Stimulated activated CD8-positive, alpha-beta memory T cell treated with anti-CD3 and anti-CD28 coated beads, Interleukin-4, amount 100 ng/mL, for 48 hours (primary cell): ENCODE measurements around the gene MROH2A.

Source experiments
- DNase-seq: peaks from one replicate; pipeline ENCODE4 v3.0.0-alpha.2; 2020

MROH2A gene

GRCh38 chr2:233764264-233764663, 13.9 kb upstream of the MROH2A start:
- no peak for DNase-seq

- no peak for DNase-seq
Measured at GRCh38 chr2:233764761-233765160, 13.4 kb upstream of the MROH2A start.

DNA sequence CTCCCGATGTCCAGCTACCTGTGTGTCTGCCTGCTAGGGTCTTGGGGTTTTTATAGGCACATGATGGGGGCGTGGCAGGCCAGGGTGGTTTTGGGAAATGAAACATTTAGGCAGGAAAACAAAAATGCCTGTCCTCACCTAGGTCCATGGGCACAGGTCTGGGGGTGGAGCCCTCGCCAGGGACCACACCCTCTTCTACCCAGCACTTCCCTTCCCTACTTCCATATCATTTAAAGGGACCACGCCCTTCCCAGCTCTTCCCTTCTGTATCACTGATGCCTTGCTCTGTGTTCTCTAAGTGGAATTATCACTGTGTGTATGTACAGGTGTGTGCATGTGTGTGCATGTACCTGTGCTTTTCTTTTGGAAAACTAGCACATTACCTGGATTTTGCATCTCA, 11.7 kb upstream of the MROH2A start:
- no peak for DNase-seq

DNA sequence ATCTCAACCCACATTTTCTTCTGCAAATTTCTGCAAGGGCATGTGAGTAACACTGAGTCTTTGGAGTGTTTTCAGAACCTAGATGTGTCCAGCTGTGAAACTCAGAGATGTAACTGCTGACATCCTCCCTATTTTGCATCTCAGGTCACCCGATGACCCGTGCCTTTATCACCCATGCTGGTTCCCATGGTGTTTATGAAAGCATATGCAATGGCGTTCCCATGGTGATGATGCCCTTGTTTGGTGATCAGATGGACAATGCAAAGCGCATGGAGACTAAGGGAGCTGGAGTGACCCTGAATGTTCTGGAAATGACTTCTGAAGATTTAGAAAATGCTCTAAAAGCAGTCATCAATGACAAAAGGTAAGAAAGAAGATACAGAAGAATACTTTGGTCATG, 10.1 kb upstream of the MROH2A start:
- no peak for DNase-seq

GRCh38 chr2:233769260-233769659, 8.9 kb upstream of the MROH2A start:
- DNase-seq, result no peak

DNA sequence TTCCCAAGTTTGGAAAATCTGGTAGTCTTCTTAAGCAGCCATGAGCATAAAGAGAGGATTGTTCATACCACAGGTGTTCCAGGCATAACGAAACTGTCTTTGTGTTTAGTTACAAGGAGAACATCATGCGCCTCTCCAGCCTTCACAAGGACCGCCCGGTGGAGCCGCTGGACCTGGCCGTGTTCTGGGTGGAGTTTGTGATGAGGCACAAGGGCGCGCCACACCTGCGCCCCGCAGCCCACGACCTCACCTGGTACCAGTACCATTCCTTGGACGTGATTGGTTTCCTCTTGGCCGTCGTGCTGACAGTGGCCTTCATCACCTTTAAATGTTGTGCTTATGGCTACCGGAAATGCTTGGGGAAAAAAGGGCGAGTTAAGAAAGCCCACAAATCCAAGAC, 6.0 kb upstream of the MROH2A start:
- DNase-seq, result no peak

GRCh38 chr2:233772583-233772982, 5.5 kb upstream of the MROH2A start:
- DNase-seq, result no peak

GRCh38 chr2:233773854-233774253, 4.3 kb upstream of the MROH2A start:
- no peak for DNase-seq

GRCh38 chr2:233775414-233775813, 2.7 kb upstream of the MROH2A start:
- no peak for DNase-seq

- DNase-seq, result no peak
Measured at GRCh38 chr2:233779722-233780121, 1.6 kb downstream of the MROH2A start.

DNA sequence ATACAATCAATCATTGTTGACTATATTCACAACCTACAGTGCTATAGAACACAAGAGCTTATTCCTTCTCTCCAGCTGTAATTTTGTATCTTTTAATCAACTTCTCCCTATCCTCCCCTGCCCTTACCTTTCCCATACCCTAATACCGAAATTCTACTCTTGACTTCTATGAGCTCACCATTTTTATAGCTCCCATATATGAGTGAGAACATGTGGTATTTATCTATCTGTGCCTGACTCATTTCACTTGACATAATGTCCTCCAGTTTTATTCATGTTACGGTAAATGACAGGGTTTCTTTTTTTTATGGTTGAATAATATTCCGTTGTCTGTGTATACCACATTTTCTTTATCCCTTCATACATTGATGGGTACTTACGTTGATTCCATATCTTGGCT, 2.6 kb downstream of the MROH2A start:
- DNase-seq, result no peak

GRCh38 chr2:233789554-233789953, 11.4 kb downstream of the MROH2A start:
- no peak for DNase-seq

DNA sequence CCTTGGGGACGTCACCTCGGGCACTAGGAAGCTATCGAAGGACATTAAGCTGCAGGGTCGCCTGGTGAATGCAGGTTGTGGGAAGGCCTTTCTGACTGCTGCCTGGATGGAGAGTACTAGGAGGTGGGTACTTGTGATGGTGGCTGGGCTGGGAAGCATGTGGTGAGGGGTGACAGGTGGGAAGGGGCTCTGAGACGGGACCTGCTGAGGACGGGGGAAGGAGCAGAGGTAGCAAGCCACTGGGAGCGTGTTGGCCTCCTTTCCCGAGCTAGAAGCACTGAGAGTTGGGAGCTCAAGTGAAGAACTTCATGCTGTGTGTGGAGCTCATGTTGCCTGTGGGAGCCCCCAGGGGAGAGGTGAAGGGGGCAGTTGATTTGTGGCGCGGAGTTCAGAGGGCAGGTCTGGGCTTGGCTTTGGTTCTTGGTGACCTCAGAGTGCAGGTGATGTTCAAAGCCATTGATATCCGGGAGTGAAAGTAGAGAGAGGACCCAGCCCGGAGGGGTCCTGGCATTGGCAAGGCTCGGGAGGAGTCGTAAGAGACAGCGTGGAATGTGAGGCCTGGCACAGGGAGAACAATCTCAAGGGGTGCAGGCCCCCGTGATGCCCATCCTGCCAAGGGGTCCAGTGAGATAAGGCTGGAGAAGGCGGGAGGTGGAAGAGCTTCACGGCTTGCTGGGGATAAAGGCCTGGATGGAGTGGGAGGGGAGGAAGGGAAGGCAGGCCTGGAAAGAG, 13.2 kb downstream of the MROH2A start:
- DNase-seq, result no peak

GRCh38 chr2:233791883-233792329, 13.8 kb downstream of the MROH2A start:
- no peak for DNase-seq

- DNase-seq, result no peak
Measured at GRCh38 chr2:233792720-233793119, 14.6 kb downstream of the MROH2A start.

DNA sequence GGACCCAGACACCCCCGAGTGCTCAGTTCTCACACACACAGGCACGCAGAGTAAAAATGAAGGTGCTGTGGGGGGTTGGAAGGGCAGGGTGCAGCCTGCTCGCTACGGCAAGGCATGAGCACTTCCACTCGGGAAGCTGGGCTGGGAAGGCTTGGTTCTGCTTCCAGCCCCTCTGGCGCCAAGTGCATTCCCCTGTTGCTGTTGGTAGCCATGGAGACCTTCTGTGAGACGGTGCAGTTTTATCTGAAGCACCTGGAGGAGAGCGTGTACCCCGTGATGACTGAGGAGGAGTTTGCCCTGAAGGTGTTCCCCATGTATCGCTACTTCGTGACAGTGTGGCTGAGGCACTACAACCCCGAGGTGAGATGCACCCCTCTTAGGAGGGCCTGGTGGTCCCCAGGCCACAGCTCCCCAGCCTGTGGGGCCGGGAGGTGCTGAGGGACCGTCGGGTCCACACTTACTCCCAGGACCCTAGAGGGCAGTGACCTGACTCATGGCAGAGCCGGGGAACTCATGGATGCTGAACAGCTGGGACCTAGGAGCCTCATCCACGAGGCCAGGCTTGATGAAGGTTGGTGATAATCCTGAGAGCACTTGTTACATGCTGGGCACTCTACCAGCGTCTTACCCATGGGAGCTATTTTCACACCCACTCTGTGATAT, 15.5 kb downstream of the MROH2A start:
- no peak for DNase-seq

GRCh38 chr2:233794128-233794658, 16.1 kb downstream of the MROH2A start:
- DNase-seq, result no peak

- DNase-seq, result peak; percentile 10
Measured at GRCh38 chr2:233795735-233796171, 17.6 kb downstream of the MROH2A start.

- no peak for DNase-seq
Measured at GRCh38 chr2:233796254-233796653, 18.1 kb downstream of the MROH2A start.

DNA sequence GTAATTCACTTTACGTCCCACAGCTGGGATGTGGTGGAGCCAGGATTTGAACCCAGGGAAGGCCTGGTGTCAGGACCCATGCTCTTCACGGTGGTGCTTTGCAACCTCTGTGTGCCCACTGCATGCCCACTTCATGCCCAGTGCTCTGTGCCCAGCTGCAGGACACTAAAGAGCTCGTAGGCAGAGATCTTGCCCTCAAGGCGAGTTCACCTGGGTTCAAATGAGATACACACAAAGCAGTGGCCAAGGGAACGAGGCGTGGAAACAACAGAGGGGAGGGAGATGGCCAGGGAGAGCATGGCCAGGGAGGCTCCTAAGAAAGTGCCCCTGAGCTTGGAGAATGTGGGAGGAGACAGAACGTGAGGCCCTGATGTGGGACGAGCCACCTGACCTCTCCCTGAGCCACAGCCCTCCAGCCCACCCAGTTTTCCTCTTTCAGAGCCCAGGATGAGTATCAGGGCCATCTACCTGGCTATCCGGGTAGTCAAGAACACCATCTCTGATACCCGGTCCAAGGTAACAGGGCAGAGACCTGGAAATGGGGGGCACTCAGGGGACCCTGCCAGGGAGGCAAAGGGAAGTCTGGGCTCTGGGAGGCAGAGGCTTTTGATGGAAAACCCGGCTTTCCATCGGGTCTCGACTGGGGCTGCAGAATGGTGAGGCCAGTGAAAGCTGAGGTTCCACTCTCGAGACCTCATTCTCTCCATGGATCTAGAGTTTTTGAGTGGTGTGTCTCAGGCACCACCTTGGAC, 20.4 kb downstream of the MROH2A start:
- peak; percentile 15 for DNase-seq

DNA sequence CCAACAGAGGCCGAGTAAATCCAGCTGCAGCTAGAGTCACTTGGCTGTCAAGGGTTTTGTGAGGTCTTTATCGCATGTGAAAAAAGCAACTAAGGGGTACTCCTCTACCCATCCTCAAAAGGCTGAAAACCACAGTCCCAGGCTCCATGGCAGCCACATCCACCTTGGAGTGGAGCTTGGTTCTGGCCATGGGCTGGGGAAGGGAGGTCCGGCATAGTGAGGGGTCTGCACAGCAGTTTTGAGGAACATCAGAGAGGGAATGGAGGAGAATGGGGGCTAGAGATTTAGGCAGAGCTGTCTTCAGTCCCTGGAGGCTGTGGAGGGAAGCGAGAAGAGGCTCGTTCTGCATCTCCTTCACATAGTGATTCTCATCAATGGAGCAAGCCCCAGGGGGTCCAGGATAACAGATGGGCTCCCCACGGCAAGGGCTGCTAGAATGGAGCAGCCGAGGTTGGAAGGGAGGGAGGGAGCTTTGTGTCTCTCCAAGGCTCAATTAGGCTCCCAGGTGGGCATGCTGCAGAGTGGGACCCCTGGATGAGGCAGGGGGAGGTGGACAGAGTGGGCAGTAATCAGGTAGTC, 21.0 kb downstream of the MROH2A start:
- peak; percentile 11 for DNase-seq

DNA sequence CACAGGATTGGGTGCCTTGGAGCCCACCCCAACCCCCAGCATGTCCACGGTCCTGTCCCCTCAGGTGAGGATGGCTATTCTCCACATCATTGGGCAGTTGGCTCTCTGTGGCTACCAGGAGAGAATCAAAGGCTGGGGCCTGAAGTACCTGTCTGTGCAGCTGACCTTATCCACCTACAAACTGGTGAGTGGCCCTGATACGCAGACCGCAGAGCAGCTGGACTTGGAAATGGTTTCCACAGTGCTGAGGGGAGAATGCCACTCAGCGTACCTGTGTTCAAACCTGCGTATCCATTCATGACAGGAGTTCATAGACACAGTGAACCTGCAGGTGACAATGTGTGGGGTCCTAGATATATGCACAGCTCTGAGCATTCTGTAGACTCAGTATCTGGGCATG, 21.6 kb downstream of the MROH2A start:
- DNase-seq, result peak; percentile 5

DNA sequence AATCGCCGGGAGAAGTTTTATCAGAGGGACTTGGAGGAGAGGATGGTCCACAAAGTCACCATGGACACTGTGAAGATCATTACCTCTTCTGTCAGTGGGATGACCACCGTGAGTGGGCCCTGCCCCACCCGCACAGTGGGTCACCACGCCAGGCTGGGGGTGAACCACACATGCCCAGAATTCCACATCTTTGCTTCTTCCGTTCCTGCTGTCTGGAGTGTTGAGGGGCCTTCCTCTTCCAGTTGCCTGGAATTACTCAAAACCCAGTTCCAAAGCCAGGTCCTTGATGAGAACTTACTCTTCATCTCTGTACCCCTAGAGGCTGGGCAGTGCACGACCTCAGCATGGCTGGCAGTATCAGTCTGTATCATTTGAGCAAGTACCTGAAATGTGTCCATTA, 22.1 kb downstream of the MROH2A start:
- DNase-seq, result peak; percentile 4
